Subcutaneous abdominal adipose tissue (tissue), 5 donors: ENCODE data around the gene TRPC4AP.
"Not testable (repeated sequence)": the region's sequence is repeated elsewhere in the genome, so short reads cannot be mapped to it uniquely, and the experiment has no call there.

ENCODE experiments used
- H3K27ac ChIP-seq: one replicate; pipeline ENCODE4 v1.7.0; 2013; ENCODE audit warnings: low read depth, mild to moderate bottlenecking, inconsistent platforms, low read length, moderate library complexity
- H3K27me3 ChIP-seq, 5 donors: one replicate each; pipeline ENCODE4 v1.7.0; 2013; ENCODE audit warnings: low read length in 5 of 5, inconsistent platforms in 1 of 5; ENCODE audit not compliant: control insufficient read depth in 5 of 5, insufficient read depth in 4 of 5
- H3K36me3 ChIP-seq, 5 donors: one replicate each; pipeline ENCODE4 v1.7.0; 2013; ENCODE audit warnings: low read length in 5 of 5; ENCODE audit not compliant: control insufficient read depth in 5 of 5, insufficient read depth in 5 of 5
- H3K4me1 ChIP-seq, 5 donors: one replicate each; pipeline ENCODE4 v1.7.0; 2013; ENCODE audit warnings: low read length in 5 of 5, mild to moderate bottlenecking in 3 of 5, moderate library complexity in 1 of 5; ENCODE audit not compliant: control insufficient read depth in 5 of 5, insufficient read depth in 5 of 5
- H3K4me3 ChIP-seq, 5 donors: one replicate each; pipeline ENCODE4 v1.7.0; 2013; ENCODE audit warnings: low read length in 5 of 5, low read depth in 1 of 5
- H3K9ac ChIP-seq, 5 donors: one replicate each; pipeline ENCODE4 v1.7.0; 2013; ENCODE audit warnings: low read length in 5 of 5, mild to moderate bottlenecking in 4 of 5, moderate library complexity in 3 of 5
- H3K9me3 ChIP-seq, 5 donors: one replicate each; pipeline ENCODE4 v1.7.0; 2013; ENCODE audit warnings: low read length in 5 of 5; ENCODE audit not compliant: control insufficient read depth in 5 of 5
- donor health status: healthy.
- donor health status: healthy.
- donor health status: healthy.
- donor health status: healthy.
- donor health status: healthy.

TRPC4AP gene

GRCh38 chr20:35085477-35086225 is 7.0 kb downstream of the TRPC4AP start:
- no peak overlapping the region for H3K27ac ChIP-seq
- H3K9ac ChIP-seq: no peak overlapping the region
- H3K4me1 ChIP-seq: peaks cover 5 to 41% (median 23%) of the 10 kb centered on the region in 5 donors
- H3K27me3 ChIP-seq: no peaks in the 10 kb centered on the region
- no peaks in the 10 kb centered on the region for H3K9me3 ChIP-seq
- peaks cover 0 to 5% (median 2%) of the 10 kb centered on the region in 5 donors for H3K36me3 ChIP-seq
- H3K4me3 ChIP-seq: no peak overlapping the region

- Histone ChIP-seq H3K27me3 (no peaks in the 10 kb centered on the region), H3K4me3 (no peak overlapping the region), H3K4me1 (peaks cover 5 to 42% (median 21%) of the 10 kb centered on the region in 5 donors), H3K9ac (no peak overlapping the region), H3K36me3 (peaks cover 0 to 5% (median 2%) of the 10 kb centered on the region in 5 donors), H3K9me3 (no peaks in the 10 kb centered on the region), H3K27ac (no peak overlapping the region)
Measured at GRCh38 chr20:35084998-35085397, 7.6 kb downstream of the TRPC4AP start.

- peaks cover 0 to 21% (median 0%) of the 10 kb centered on the region in 5 donors for H3K4me1 ChIP-seq
- not testable (repeated sequence) for H3K27me3 ChIP-seq, H3K4me3 ChIP-seq, H3K9me3 ChIP-seq, H3K27ac ChIP-seq, H3K9ac ChIP-seq
- H3K36me3 ChIP-seq: peaks cover 7 to 14% (median 14%) of the 10 kb centered on the region in 5 donors
Measured at GRCh38 chr20:35080348-35080642, 12.3 kb downstream of the TRPC4AP start.

- no peak overlapping the region for H3K27ac ChIP-seq
Measured at GRCh38 chr20:35079472-35080347, 12.9 kb downstream of the TRPC4AP start.

GRCh38 chr20:35077872-35078271 is 14.7 kb downstream of the TRPC4AP start:
- Histone ChIP-seq H3K27ac (no peak overlapping the region), H3K4me3 (no peak overlapping the region)

More at GRCh38 chr20:35079472-35080347, 12.9 kb downstream of the TRPC4AP start:
- Histone ChIP-seq H3K4me1 (peaks cover 0 to 21% (median 0%) of the 10 kb centered on the region in 5 donors), H3K27me3 (no peaks in the 10 kb centered on the region), H3K9me3 (no peaks in the 10 kb centered on the region), H3K9ac (no peak overlapping the region), H3K36me3 (peaks cover 7 to 14% (median 14%) of the 10 kb centered on the region in 5 donors), H3K4me3 (no peak overlapping the region)

GRCh38 chr20:35077341-35077740 is 15.3 kb downstream of the TRPC4AP start:
- H3K36me3 ChIP-seq: peaks cover 7 to 14% (median 14%) of the 10 kb centered on the region in 5 donors
- H3K27ac ChIP-seq: no peak overlapping the region
- no peak overlapping the region for H3K4me3 ChIP-seq
- no peaks in the 10 kb centered on the region for H3K9me3 ChIP-seq
- no peak overlapping the region for H3K9ac ChIP-seq
- no peaks in the 10 kb centered on the region for H3K27me3 ChIP-seq
- peaks cover 0 to 11% (median 0%) of the 10 kb centered on the region in 5 donors for H3K4me1 ChIP-seq

More at GRCh38 chr20:35077872-35078271, 14.7 kb downstream of the TRPC4AP start:
- Histone ChIP-seq H3K9me3 (no peaks in the 10 kb centered on the region), H3K36me3 (peaks cover 7 to 14% (median 14%) of the 10 kb centered on the region in 5 donors), H3K27me3 (no peaks in the 10 kb centered on the region), H3K4me1 (peaks cover 0 to 13% (median 0%) of the 10 kb centered on the region in 5 donors), H3K9ac (no peak overlapping the region)

- not testable (repeated sequence) for H3K9ac ChIP-seq, H3K4me1 ChIP-seq, H3K4me3 ChIP-seq, H3K27ac ChIP-seq, H3K27me3 ChIP-seq, H3K9me3 ChIP-seq
- peaks cover 4 to 26% (median 9%) of the 10 kb centered on the region in 5 donors for H3K36me3 ChIP-seq
Measured at GRCh38 chr20:35071436-35072153, 21.0 kb downstream of the TRPC4AP start.

GRCh38 chr20:35066194-35066593 is 26.4 kb downstream of the TRPC4AP start:
- H3K4me3 ChIP-seq: no peak overlapping the region
- no peaks in the 10 kb centered on the region for H3K9me3 ChIP-seq
- peaks cover 0 to 4% (median 0%) of the 10 kb centered on the region in 5 donors for H3K4me1 ChIP-seq
- peaks cover 6 to 42% (median 21%) of the 10 kb centered on the region in 5 donors for H3K36me3 ChIP-seq
- H3K9ac ChIP-seq: no peak overlapping the region
- H3K27me3 ChIP-seq: no peaks in the 10 kb centered on the region
- no peak overlapping the region for H3K27ac ChIP-seq

GRCh38 chr20:35065181-35065580 is 27.4 kb downstream of the TRPC4AP start:
- Histone ChIP-seq H3K36me3 (peaks cover 6 to 42% (median 21%) of the 10 kb centered on the region in 5 donors), H3K27me3 (no peaks in the 10 kb centered on the region), H3K9me3 (no peaks in the 10 kb centered on the region), H3K4me3 (no peak overlapping the region), H3K9ac (no peak overlapping the region), H3K27ac (no peak overlapping the region), H3K4me1 (peaks cover 0 to 4% (median 0%) of the 10 kb centered on the region in 5 donors)
